Uterus (tissue), 2 donors: ENCODE data around the gene SH3TC1.

Experiments
- POLR2A ChIP-seq, 2 donors: fragments of 450-650 bp; IDR thresholded peaks; one replicate each; pipeline ENCODE4 v1.6.1; 2016; ENCODE audit warnings: antibody characterized with exemption in 2 of 2, mild to moderate bottlenecking in 1 of 2, moderate library complexity in 1 of 2
- TF ChIP-seq, protein P1 (sequence below), 4 experiments: fragments of 200-600 bp in 2 of 4; fragments of 450-650 bp in 2 of 4; sonication (generic) in 2 of 4; IDR thresholded peaks; one replicate each; pipeline ENCODE4 v1.5.1; 2016 to 2019; ENCODE audit warnings: antibody characterized with exemption in 4 of 4, mild to moderate bottlenecking in 2 of 4, moderate library complexity in 1 of 4

DNA sequence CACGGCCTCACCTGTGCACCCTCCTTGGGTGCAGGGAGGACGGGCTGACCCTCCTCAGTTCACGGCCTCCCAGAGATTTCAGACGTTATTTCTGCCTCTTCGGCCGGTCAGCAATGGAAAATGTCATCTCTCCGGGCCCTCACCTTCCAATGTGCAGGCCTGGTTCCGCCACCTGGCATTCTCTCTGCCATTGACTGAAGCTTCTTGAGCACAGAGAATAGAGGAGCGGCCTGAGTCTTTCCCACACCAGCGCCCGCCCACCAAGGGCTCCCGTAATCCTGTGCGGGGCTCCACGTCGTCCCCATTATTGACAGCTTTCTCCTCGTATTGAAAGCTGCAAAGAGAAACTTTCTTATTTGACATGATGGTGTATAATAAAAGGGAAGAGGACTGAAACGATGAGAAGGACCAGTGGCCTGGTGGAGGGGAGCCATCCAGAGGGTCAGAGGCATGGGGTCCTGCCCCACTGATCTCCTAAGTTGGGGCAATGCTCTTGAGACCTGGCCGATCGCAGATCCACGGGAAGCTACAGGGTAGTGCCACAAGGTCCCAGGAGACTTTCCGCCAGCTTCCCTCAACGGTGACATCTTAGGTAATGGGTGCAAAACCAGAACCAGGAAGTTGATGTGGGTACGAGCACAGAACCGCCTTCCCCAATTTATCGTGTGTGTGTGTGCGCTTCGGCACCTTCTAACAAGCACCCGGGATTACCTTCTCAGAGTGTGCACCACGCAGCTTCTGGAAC, 91.0 kb downstream of the SH3TC1 start:
- TF ChIP-seq, protein P1, sequence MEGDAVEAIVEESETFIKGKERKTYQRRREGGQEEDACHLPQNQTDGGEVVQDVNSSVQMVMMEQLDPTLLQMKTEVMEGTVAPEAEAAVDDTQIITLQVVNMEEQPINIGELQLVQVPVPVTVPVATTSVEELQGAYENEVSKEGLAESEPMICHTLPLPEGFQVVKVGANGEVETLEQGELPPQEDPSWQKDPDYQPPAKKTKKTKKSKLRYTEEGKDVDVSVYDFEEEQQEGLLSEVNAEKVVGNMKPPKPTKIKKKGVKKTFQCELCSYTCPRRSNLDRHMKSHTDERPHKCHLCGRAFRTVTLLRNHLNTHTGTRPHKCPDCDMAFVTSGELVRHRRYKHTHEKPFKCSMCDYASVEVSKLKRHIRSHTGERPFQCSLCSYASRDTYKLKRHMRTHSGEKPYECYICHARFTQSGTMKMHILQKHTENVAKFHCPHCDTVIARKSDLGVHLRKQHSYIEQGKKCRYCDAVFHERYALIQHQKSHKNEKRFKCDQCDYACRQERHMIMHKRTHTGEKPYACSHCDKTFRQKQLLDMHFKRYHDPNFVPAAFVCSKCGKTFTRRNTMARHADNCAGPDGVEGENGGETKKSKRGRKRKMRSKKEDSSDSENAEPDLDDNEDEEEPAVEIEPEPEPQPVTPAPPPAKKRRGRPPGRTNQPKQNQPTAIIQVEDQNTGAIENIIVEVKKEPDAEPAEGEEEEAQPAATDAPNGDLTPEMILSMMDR (IDR thresholded peaks at IDR 0.05): no peak
- TF ChIP-seq POLR2A (IDR thresholded peaks at IDR 0.05): no peak
